A549 (cell line): ENCODE data around the gene CCDC138. TPM values are rescaled to one million over a fixed set of nuclear protein-coding genes. Genes with fewer than 3 reads are reported as not detected.

Experiments
- ATAC-seq, 2 experiments: fragments of 200-7000 bp in 1 of 2; fragments of >200 bp in 1 of 2; cut with Nextera tagmentation in 1 of 2; cut with Tn5 transposase in 1 of 2; 3 replicates each; pipeline versions ENCODE4 v1.8.0 to v1.9.1; 2018 to 2020; ENCODE audit warnings: mild to moderate bottlenecking in 1 of 2, moderate library complexity in 1 of 2
- CTCF ChIA-PET: fragments of 300-600 bp; sonication (Branson Sonifier 250); formaldehyde crosslinking; extraction: SDS; loops from one replicate; lab custom pipeline; 2021; ENCODE audit warnings: antibody characterized with exemption, inconsistent platforms; lab: Yijun Ruan, JAX
- POLR2A ChIA-PET: fragments of 350-600 bp; formaldehyde crosslinking; extraction: SDS; loops from one replicate; lab custom pipeline; 2021; ENCODE audit warnings: antibody characterized with exemption, inconsistent platforms; lab: Yijun Ruan, JAX
- DNase-seq, 2 experiments: peaks; one replicate each; pipeline versions ENCODE4 v3.0.0 to v3.0.0-alpha.2; 2011 to 2016; ENCODE audit warnings: low read depth in 1 of 2, low spot score in 1 of 2
- FAIRE-seq: peaks from 2 replicates; lab custom pipeline; 2011; peaks lifted over from hg19 to GRCh38; lab: Jason Lieb, UNC
- H3K27ac ChIP-seq, 2 experiments: fragments of >200 bp; sonication (Bioruptor Twin); formaldehyde crosslinking; 3 replicates each; pipeline ENCODE4 v1.5.1; 2016 to 2017
- H3K4me1 ChIP-seq: fragments of >200 bp; sonication (Bioruptor Twin); formaldehyde crosslinking; 3 replicates; pipeline ENCODE4 v1.6.1; 2016
- H3K4me2 ChIP-seq: fragments of >200 bp; sonication (Bioruptor Twin); formaldehyde crosslinking; 3 replicates; pipeline ENCODE4 v1.6.1; 2016
- H3K4me3 ChIP-seq: fragments of >200 bp; sonication (Bioruptor Twin); formaldehyde crosslinking; 3 replicates; pipeline ENCODE4 v1.5.1; 2016
- H3K9me3 ChIP-seq: fragments of >200 bp; sonication (Bioruptor Twin); formaldehyde crosslinking; 3 replicates; pipeline ENCODE4 v1.6.1; 2016
- CBX8 ChIP-seq: fragments of 200-600 bp; sonication (generic); IDR thresholded peaks from 2 replicates; pipeline ENCODE4 v1.6.1; 2016
- CHD4 ChIP-seq: fragments of 200-600 bp; sonication (generic); IDR thresholded peaks from 2 replicates; pipeline ENCODE4 v1.6.1; 2016; ENCODE audit warnings: antibody characterized with exemption, mild to moderate bottlenecking, borderline replicate concordance
- EP300 ChIP-seq, 2 experiments: fragments of >200 bp; sonication (Bioruptor Twin); formaldehyde crosslinking; IDR thresholded peaks; 2 replicates in 1 of 2; 3 replicates in 1 of 2; pipeline ENCODE4 v1.6.1; 2016 to 2017
- FOSB ChIP-seq: fragments of 250-450 bp; sonication (Bioruptor Pico); IDR thresholded peaks from 2 replicates; pipeline ENCODE4 v1.5.0; 2020; ENCODE audit warnings: mild to moderate bottlenecking, moderate library complexity
- FOSL2 ChIP-seq, 2 experiments: fragments of 450-650 bp in 1 of 2; fragments of >200 bp in 1 of 2; sonication (Bioruptor Twin) in 1 of 2; formaldehyde crosslinking; IDR thresholded peaks; 2 replicates each; pipeline versions ENCODE4 v1.5.0 to v1.6.1; 2016 to 2020; ENCODE audit warnings: mild to moderate bottlenecking in 1 of 2, moderate library complexity in 1 of 2
- HEYL ChIP-seq: fragments of 250-450 bp; sonication (Bioruptor Pico); IDR thresholded peaks from 2 replicates; pipeline ENCODE4 v1.8.0; 2021; ENCODE audit warnings: mild to moderate bottlenecking, moderate library complexity
- HOXA7 ChIP-seq: fragments of 250-450 bp; sonication (Bioruptor Pico); IDR thresholded peaks from 2 replicates; pipeline ENCODE4 v1.5.0; 2020; ENCODE audit warnings: mild to moderate bottlenecking, moderate library complexity
- HOXB13 ChIP-seq: fragments of 250-450 bp; sonication (Bioruptor Pico); IDR thresholded peaks from 2 replicates; pipeline ENCODE4 v1.5.0; 2020; ENCODE audit warnings: low read depth, mild to moderate bottlenecking, moderate library complexity
- JUN ChIP-seq, 2 experiments: fragments of >200 bp; sonication (Bioruptor Twin); formaldehyde crosslinking; IDR thresholded peaks; 2 replicates in 1 of 2; 3 replicates in 1 of 2; pipeline ENCODE4 v1.6.1; 2016 to 2017
- KDM1A ChIP-seq: fragments of 200-600 bp; sonication (generic); IDR thresholded peaks from 2 replicates; pipeline ENCODE4 v1.6.1; 2016; ENCODE audit warnings: low read depth, mild to moderate bottlenecking
- MAZ ChIP-seq: fragments of 150-350 bp; IDR thresholded peaks from 2 replicates; pipeline ENCODE4 v1.6.1; 2014; ENCODE audit warnings: antibody characterized with exemption, low read depth, low read length, borderline replicate concordance
- MYC ChIP-seq: IDR thresholded peaks from 2 replicates; pipeline ENCODE4 v1.6.1; 2012; ENCODE audit warnings: mild to moderate bottlenecking, inconsistent platforms, low read length, improper control_type of control experiment, borderline replicate concordance
- NR3C1 ChIP-seq: fragments of >200 bp; sonication (Bioruptor Twin); formaldehyde crosslinking; IDR thresholded peaks from 3 replicates; pipeline ENCODE4 v1.6.1; 2017
- POLR2A ChIP-seq: IDR thresholded peaks from 2 replicates; pipeline ENCODE4 v1.6.1; 2012; ENCODE audit warnings: mild to moderate bottlenecking, low read length
- RAD21 ChIP-seq, 2 experiments: fragments of >200 bp in 1 of 2; sonication (Bioruptor Twin) in 1 of 2; formaldehyde crosslinking in 1 of 2; IDR thresholded peaks in 1 of 2; conservative IDR thresholded peaks in 1 of 2; 2 replicates in 1 of 2; 3 replicates in 1 of 2; pipeline ENCODE4 v1.6.1; 2012 to 2018; ENCODE audit warnings: inconsistent platforms in 1 of 2
- RFX5 ChIP-seq: fragments of 450-650 bp; IDR thresholded peaks from 2 replicates; pipeline ENCODE4 v1.7.1; 2014; ENCODE audit warnings: antibody characterized with exemption, mild to moderate bottlenecking, moderate library complexity
- SMC3 ChIP-seq: fragments of >200 bp; sonication (Bioruptor Twin); formaldehyde crosslinking; IDR thresholded peaks from 3 replicates; pipeline ENCODE4 v1.6.1; 2018; ENCODE audit warnings: inconsistent platforms
- TFCP2L1 ChIP-seq: fragments of 250-450 bp; sonication (Bioruptor Pico); IDR thresholded peaks from 2 replicates; pipeline ENCODE4 v1.5.0; 2021; ENCODE audit warnings: mild to moderate bottlenecking
- TP53 ChIP-seq: fragments of 250-450 bp; sonication (Bioruptor Pico); IDR thresholded peaks from 2 replicates; pipeline ENCODE4 v1.5.0; 2021; ENCODE audit warnings: mild to moderate bottlenecking, moderate library complexity
- ZNF302 ChIP-seq: fragments of 250-450 bp; sonication (Bioruptor Pico); IDR thresholded peaks from 2 replicates; pipeline ENCODE4 v1.9.0; 2021; ENCODE audit warnings: inconsistent platforms, mild to moderate bottlenecking, moderate library complexity
- ZSCAN20 ChIP-seq: fragments of 250-450 bp; sonication (Bioruptor Pico); IDR thresholded peaks from 2 replicates; pipeline ENCODE4 v1.8.0; 2022; ENCODE audit warnings: mild to moderate bottlenecking, moderate library complexity
- WGBS: methylation state at CpG from one replicate; pipeline ENCODE4 v1.1.6; 2017; ENCODE audit errors: missing lambda C conversion rate; 5-methylcytosine and 5-hydroxymethylcytosine counted together
- polyA plus RNA-seq, 4 experiments: library from polyadenylated mRNA; depleted of rRNA in 3 of 4; stranded (reverse); fragments of >200 nt; fragmentation: RNase III in 1 of 4; extraction: RNeasy Plus Mini Kit Qiagen cat#74134 plus additional on column Dnase treatment in 1 of 4; gene quantifications; 2 replicates in 3 of 4; 3 replicates in 1 of 4; pipeline ENCODE4 v1.2.3, GENCODE V29; 2011 to 2017
- TF ChIP-seq, protein P1 (sequence below): fragments of >200 bp; sonication (Bioruptor Twin); formaldehyde crosslinking; IDR thresholded peaks from 2 replicates; pipeline ENCODE4 v1.6.1; 2016
- TF ChIP-seq, protein P2 (sequence below): IDR thresholded peaks from 2 replicates; pipeline ENCODE4 v1.6.1; 2012; ENCODE audit warnings: low read depth, borderline replicate concordance
- TF ChIP-seq, protein P3 (sequence below): fragments of >200 bp; sonication (Bioruptor Twin); formaldehyde crosslinking; IDR thresholded peaks from 3 replicates; pipeline ENCODE4 v1.6.1; 2016
- TF ChIP-seq, protein P4 (sequence below): fragments of 250-450 bp; sonication (Bioruptor Pico); IDR thresholded peaks from 2 replicates; pipeline ENCODE4 v1.5.0; 2021; ENCODE audit warnings: mild to moderate bottlenecking, moderate library complexity, borderline replicate concordance
- TF ChIP-seq, protein P5 (sequence below): IDR thresholded peaks from 2 replicates; pipeline ENCODE4 v1.6.1; 2012

The CCDC138 gene
- polyA plus RNA-seq, 2 of the 4 experiments (the other 2 are of a cell fraction), result 9.7 to 13.0 TPM

DNA sequence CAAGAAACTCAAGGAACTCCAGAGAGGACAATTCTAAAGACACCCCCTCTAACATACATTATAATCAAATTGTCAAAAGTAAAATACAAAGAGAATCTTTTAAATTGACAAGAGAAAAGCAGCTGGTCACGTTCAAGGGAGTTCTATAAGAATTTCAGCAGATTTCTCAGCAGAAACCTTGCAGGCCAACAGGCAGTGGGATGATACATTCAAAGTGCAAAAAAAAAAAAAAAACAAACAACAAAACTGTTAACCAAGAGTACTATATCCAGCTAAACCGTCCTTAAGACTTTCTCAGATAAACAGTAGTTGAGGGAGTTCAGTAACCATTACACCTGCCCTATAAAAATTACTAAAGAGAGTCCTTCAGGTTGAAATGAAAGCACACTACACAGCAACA lies 33.9 kb downstream of the CCDC138 start (continued):
- TF ChIP-seq TP53 (CRISPR knock-in tag) (no peak), HOXB13 (CRISPR knock-in tag) (no peak)

DNA sequence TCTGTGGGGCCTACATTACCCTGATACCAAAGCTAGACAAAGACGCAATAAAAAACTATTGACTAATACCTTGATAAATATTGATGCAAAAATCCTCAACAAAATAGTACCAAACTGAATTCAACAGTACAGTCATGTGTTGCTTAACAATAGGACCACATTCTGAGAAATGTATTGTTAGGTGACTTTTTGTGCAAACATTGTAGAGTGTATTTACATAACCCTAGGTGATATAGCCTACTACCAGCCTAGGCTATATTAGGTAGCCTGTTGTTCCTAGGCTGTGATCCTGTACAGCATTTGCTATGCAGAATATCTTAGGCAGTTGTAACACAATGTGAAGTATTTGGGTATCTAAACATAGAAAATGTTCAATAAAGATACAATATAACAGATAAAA lies 36.7 kb downstream of the CCDC138 start:
- POLR2A ChIA-PET, result no interaction called here
- TF ChIP-seq, protein P1, sequence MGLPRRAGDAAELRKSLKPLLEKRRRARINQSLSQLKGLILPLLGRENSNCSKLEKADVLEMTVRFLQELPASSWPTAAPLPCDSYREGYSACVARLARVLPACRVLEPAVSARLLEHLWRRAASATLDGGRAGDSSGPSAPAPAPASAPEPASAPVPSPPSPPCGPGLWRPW, result no peak
- TF ChIP-seq, all 56 proteins: peak for 0
- H3K4me1 ChIP-seq, result no peaks in the 10 kb centered on the region
- no peak overlapping the region for H3K27ac ChIP-seq
- CTCF ChIA-PET, result no interaction called here
- ATAC-seq (no peak), DNase-seq (no peak), FAIRE-seq (no peak)
- 92% methylated on average over 1 of the region's 1 CpG for WGBS
- H3K4me3 ChIP-seq, result no peak overlapping the region
- peaks cover 9% of the 10 kb centered on the region; the same call in 2 of the 3 replicates for H3K9me3 ChIP-seq
- H3K4me2 ChIP-seq, result no peak overlapping the region

DNA sequence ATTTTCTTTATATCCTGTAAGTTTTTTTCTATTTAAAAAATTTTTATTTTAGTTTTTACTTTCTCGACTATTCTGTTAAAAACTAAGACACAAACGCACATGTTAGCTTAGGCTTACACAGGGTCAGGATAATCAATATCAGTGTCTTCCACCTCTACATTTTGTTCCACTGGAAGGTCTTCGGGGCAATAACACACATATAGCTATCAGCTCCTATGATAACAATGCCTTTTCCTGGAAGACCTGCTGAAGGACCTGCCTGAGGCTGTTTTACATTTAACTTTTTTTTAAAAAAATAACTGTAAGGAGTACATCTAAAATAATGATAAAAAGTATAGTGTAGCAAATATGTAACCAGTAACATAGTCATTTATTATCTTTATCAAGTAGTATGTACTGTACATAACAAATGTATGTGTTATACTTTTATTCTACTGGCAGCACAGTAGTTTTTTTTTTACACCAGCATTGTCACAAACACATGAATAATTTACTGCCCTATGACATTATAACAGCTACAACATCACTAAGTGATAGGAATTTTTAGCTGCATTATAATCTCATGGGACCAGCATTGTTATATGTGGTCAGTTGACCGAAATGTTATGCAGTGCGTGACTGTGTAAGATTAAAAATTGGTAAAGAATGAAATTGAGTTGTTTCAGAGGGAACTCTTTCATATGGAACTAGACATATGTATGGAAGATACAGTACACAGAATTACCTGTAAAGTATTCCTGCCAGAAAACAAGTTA lies 37.9 kb downstream of the CCDC138 start:
- H3K9me3 ChIP-seq, result peaks cover 8% of the 10 kb centered on the region; the same call in 2 of the 3 replicates
- ChIA-PET CTCF (no interaction called here), POLR2A (no interaction called here)
- H3K4me2 ChIP-seq, result no peak overlapping the region
- TF ChIP-seq MAZ, result no peak
- TF ChIP-seq SMC3, result no peak
- TF ChIP-seq NR3C1, result no peak
- no peak for TF ChIP-seq RFX5
- TF ChIP-seq RAD21 (conservative IDR thresholded peaks at IDR 0.05 in 1 of 2, IDR thresholded peaks at IDR 0.05 in 1 of 2), result no peak
- TF ChIP-seq, protein P2, sequence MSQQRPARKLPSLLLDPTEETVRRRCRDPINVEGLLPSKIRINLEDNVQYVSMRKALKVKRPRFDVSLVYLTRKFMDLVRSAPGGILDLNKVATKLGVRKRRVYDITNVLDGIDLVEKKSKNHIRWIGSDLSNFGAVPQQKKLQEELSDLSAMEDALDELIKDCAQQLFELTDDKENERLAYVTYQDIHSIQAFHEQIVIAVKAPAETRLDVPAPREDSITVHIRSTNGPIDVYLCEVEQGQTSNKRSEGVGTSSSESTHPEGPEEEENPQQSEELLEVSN, result no peak
- TF ChIP-seq, protein P3, sequence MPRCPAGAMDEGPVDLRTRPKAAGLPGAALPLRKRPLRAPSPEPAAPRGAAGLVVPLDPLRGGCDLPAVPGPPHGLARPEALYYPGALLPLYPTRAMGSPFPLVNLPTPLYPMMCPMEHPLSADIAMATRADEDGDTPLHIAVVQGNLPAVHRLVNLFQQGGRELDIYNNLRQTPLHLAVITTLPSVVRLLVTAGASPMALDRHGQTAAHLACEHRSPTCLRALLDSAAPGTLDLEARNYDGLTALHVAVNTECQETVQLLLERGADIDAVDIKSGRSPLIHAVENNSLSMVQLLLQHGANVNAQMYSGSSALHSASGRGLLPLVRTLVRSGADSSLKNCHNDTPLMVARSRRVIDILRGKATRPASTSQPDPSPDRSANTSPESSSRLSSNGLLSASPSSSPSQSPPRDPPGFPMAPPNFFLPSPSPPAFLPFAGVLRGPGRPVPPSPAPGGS, result no peak
- TF ChIP-seq FOSL2 (IDR thresholded peaks at IDR 0.05), result no peak
- no peak for TF ChIP-seq FOSL2 (CRISPR knock-in tag; IDR thresholded peaks at IDR 0.05)
- TF ChIP-seq, protein P1, result no peak
- TF ChIP-seq EP300 (IDR thresholded peaks at IDR 0.05), result no peak
- TF ChIP-seq TFCP2L1 (CRISPR knock-in tag), result no peak
- TF ChIP-seq CHD4, result no peak
- no peak for TF ChIP-seq CBX8
- no peak for TF ChIP-seq JUN (IDR thresholded peaks at IDR 0.05)
- DNase-seq, result no peak
- WGBS, result 94% methylated on average over 5 of the region's 5 CpGs
- ATAC-seq, result no peak
- H3K4me1 ChIP-seq, result no peaks in the 10 kb centered on the region
- H3K27ac ChIP-seq, result no peak overlapping the region
- FAIRE-seq, result no peak
- H3K4me3 ChIP-seq, result no peak overlapping the region

DNA sequence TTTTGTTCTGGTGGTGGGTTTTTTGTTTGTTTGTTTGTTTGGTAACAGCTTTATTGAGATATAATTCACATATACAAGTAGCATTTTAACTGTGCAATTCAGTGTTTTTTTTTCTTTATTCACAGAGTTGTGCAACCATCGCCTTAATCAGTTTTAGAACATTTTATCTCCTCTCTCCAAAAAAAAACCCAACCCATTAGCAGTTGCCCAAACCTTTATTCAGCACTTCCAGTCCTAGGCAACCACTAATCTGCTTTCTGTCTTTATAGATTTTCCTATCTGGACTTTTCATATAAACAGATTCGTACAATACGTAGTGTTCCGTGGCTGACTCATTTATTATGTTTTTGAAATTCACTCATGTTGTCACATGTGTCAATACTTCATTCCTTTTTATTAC lies 38.7 kb downstream of the CCDC138 start:
- ChIA-PET POLR2A (no interaction called here), CTCF (no interaction called here)
- no peak overlapping the region for H3K4me3 ChIP-seq
- no peaks in the 10 kb centered on the region for H3K4me1 ChIP-seq
- DNase-seq (no peak), ATAC-seq (no peak), FAIRE-seq (no peak)
- H3K9me3 ChIP-seq, result peaks cover under 1% of the 10 kb centered on the region; the same call in 2 of the 3 replicates
- 68% methylated on average over 4 of the region's 4 CpGs for WGBS
- H3K4me2 ChIP-seq, result no peak overlapping the region
- no peak overlapping the region for H3K27ac ChIP-seq
- TF ChIP-seq KDM1A, result no peak
- no peak for TF ChIP-seq RFX5
- TF ChIP-seq, protein P4, sequence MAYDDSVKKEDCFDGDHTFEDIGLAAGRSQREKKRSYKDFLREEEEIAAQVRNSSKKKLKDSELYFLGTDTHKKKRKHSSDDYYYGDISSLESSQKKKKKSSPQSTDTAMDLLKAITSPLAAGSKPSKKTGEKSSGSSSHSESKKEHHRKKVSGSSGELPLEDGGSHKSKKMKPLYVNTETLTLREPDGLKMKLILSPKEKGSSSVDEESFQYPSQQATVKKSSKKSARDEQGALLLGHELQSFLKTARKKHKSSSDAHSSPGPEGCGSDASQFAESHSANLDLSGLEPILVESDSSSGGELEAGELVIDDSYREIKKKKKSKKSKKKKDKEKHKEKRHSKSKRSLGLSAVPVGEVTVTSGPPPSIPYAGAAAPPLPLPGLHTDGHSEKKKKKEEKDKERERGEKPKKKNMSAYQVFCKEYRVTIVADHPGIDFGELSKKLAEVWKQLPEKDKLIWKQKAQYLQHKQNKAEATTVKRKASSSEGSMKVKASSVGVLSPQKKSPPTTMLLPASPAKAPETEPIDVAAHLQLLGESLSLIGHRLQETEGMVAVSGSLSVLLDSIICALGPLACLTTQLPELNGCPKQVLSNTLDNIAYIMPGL (CRISPR knock-in tag), result no peak
- no peak for TF ChIP-seq FOSB (CRISPR knock-in tag)
- no peak for TF ChIP-seq EP300 (IDR thresholded peaks at IDR 0.05)
- TF ChIP-seq JUN (IDR thresholded peaks at IDR 0.05), result no peak
- TF ChIP-seq HOXA7 (CRISPR knock-in tag), result no peak
- TF ChIP-seq MAZ, result no peak
- TF ChIP-seq ZSCAN20 (CRISPR knock-in tag), result no peak
- TF ChIP-seq, protein P5, sequence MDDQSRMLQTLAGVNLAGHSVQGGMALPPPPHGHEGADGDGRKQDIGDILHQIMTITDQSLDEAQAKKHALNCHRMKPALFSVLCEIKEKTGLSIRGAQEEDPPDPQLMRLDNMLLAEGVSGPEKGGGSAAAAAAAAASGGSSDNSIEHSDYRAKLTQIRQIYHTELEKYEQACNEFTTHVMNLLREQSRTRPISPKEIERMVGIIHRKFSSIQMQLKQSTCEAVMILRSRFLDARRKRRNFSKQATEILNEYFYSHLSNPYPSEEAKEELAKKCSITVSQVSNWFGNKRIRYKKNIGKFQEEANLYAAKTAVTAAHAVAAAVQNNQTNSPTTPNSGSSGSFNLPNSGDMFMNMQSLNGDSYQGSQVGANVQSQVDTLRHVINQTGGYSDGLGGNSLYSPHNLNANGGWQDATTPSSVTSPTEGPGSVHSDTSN, result no peak
- TF ChIP-seq, protein P2, result no peak
- TF ChIP-seq POLR2A, result no peak
- TF ChIP-seq ZNF302 (CRISPR knock-in tag), result no peak
- TF ChIP-seq HEYL, result no peak
- TF ChIP-seq MYC, result no peak
